Measurements from ENCODE around the gene IGIP. TPM values are rescaled to one million over a fixed set of nuclear protein-coding genes. Genes with fewer than 3 reads are reported as not detected.

IGIP gene
- polyA plus RNA-seq, 3 donors: 5.3 to 7.3 (median 6.4) TPM

- no peak for DNase-seq
Measured at GRCh38 chr5:140159014-140159927, 33.5 kb downstream of the IGIP start.

- no peak for DNase-seq
Measured at GRCh38 chr5:140162275-140162674, 36.5 kb downstream of the IGIP start.

GRCh38 chr5:140162781-140163180, 37.0 kb downstream of the IGIP start:
- no peak for DNase-seq

GRCh38 chr5:140165101-140165922, 39.6 kb downstream of the IGIP start:
- no peak for DNase-seq

GRCh38 chr5:140165923-140166270, 40.2 kb downstream of the IGIP start:
- DNase-seq: no peak

- DNase-seq: no peak
Measured at GRCh38 chr5:140166911-140167310, 41.2 kb downstream of the IGIP start.

- no peak for DNase-seq
Measured at GRCh38 chr5:140168371-140168770, 42.6 kb downstream of the IGIP start.

- DNase-seq: no peak
Measured at GRCh38 chr5:140169410-140169809, 43.7 kb downstream of the IGIP start.

GRCh38 chr5:140172483-140172882, 46.7 kb downstream of the IGIP start:
- DNase-seq: no peak

GRCh38 chr5:140174014-140174413, 48.3 kb downstream of the IGIP start:
- DNase-seq: no peak

- DNase-seq: peak; percentile 97
Measured at GRCh38 chr5:140174465-140175366, 49.0 kb downstream of the IGIP start, which contains the start of gene CYSTM1. Gene CYSTM1 (plus strand): TSS chr5:140175188. CDS start chr5:140194466, 19,278 bp downstream.

- DNase-seq: peak; percentile 69
Measured at GRCh38 chr5:140175367-140176030, 49.8 kb downstream of the IGIP start.

GRCh38 chr5:140176031-140176387, 50.3 kb downstream of the IGIP start:
- DNase-seq: no peak

GRCh38 chr5:140178086-140178410, 52.3 kb downstream of the IGIP start:
- no peak for DNase-seq

- DNase-seq: no peak
Measured at GRCh38 chr5:140178482-140179116, 52.9 kb downstream of the IGIP start.

Other genes starting within 250 kb of the IGIP start
- 1 to 10 TPM; 1.1 to 1.8 (median 1.8) TPM for gene NRG2, start 82.6 kb upstream of the IGIP start, polyA plus RNA-seq (ENCODE audit: insufficient read length in 3 of 3)
- 10 to 100 TPM; 12.0 to 13.4 (median 12.6) TPM for gene PURA, start 11.8 kb upstream of the IGIP start, polyA plus RNA-seq (ENCODE audit: insufficient read length in 3 of 3)
- 10 to 100 TPM; 68.2 to 72.4 (median 72.0) TPM for gene CYSTM1, start 49.3 kb downstream of the IGIP start, polyA plus RNA-seq (ENCODE audit: insufficient read length in 3 of 3)
- gene PFDN1, start 177.2 kb downstream of the IGIP start, polyA plus RNA-seq (ENCODE audit: insufficient read length in 3 of 3): 100 to 1,000 TPM in 2 of 3 donors, 10 to 100 TPM in 1; 77.4 to 112 (median 100) TPM
- gene HBEGF, start 220.7 kb downstream of the IGIP start, polyA plus RNA-seq (ENCODE audit: insufficient read length in 3 of 3): 10 to 100 TPM in 1 of 3 donors, 1 to 10 TPM in 2; 7.5 to 10.4 (median 9.1) TPM
- 10 to 100 TPM; 12.4 to 36.4 (median 22.9) TPM for gene SLC4A9, start 234.3 kb downstream of the IGIP start, polyA plus RNA-seq (ENCODE audit: insufficient read length in 3 of 3)

Measured in renal pelvis (tissue), 4 donors.